NK-92 (cell line): ENCODE results near the gene ZNF135.

Experiments used
- DNase-seq: peaks from one replicate; lab custom pipeline; 2025; ENCODE audit not compliant: unreplicated experiment; lab: John Stamatoyannopoulos, UW

Gene ZNF135

GRCh38 chr19:58059003-58059670, at the start of gene ZNF135:
ZNF135 (plus strand) TSS chr19:58059282; CDS start chr19:58060003, 721 bp downstream.
- DNase-seq: no peak

- no peak for DNase-seq
Measured at GRCh38 chr19:58009301-58009665, 49.8 kb upstream of the ZNF135 start.

GRCh38 chr19:58009666-58010301, 49.3 kb upstream of the ZNF135 start:
- no peak for DNase-seq

GRCh38 chr19:58010507-58010906, 48.6 kb upstream of the ZNF135 start:
- DNase-seq: no peak

GRCh38 chr19:58014141-58014540, 44.9 kb upstream of the ZNF135 start:
- DNase-seq: no peak

- no peak for DNase-seq
Measured at GRCh38 chr19:58020129-58020528, 39.0 kb upstream of the ZNF135 start.

- DNase-seq: no peak
Measured at GRCh38 chr19:58021541-58022282, 37.4 kb upstream of the ZNF135 start.

GRCh38 chr19:58022283-58022660, 36.8 kb upstream of the ZNF135 start:
- DNase-seq: no peak

GRCh38 chr19:58024661-58025060, 34.4 kb upstream of the ZNF135 start:
- DNase-seq: no peak

- DNase-seq: no peak
Measured at GRCh38 chr19:58033741-58034476, 25.2 kb upstream of the ZNF135 start, which contains the start of gene ZSCAN1. ZSCAN1 (plus strand) TSS chr19:58034025; CDS start chr19:58037837, 3,812 bp downstream.

- DNase-seq: no peak
Measured at GRCh38 chr19:58034477-58034793, 24.6 kb upstream of the ZNF135 start.

GRCh38 chr19:58035863-58036262, 23.2 kb upstream of the ZNF135 start:
- DNase-seq: no peak

GRCh38 chr19:58037927-58038687, 21.0 kb upstream of the ZNF135 start:
- no peak for DNase-seq

- no peak for DNase-seq
Measured at GRCh38 chr19:58038688-58039204, 20.3 kb upstream of the ZNF135 start.

GRCh38 chr19:58040751-58041525, 18.1 kb upstream of the ZNF135 start:
- DNase-seq: no peak

GRCh38 chr19:58042495-58043340, 16.4 kb upstream of the ZNF135 start:
- no peak for DNase-seq

- DNase-seq: no peak
Measured at GRCh38 chr19:58044391-58044790, 14.7 kb upstream of the ZNF135 start.

- DNase-seq: no peak
Measured at GRCh38 chr19:58044886-58045285, 14.2 kb upstream of the ZNF135 start.
